Activated CD8-positive, alpha-beta memory T cell treated with anti-CD3 and anti-CD28 coated beads, Interleukin-2, amount 50 U/mL, for 24 hours (primary cell): ENCODE results near the gene L3HYPDH.

ENCODE experiments used
- DNase-seq: peaks from one replicate; pipeline ENCODE4 v3.0.0-alpha.2; 2020; ENCODE audit errors: extremely low read depth

The L3HYPDH gene

DNA sequence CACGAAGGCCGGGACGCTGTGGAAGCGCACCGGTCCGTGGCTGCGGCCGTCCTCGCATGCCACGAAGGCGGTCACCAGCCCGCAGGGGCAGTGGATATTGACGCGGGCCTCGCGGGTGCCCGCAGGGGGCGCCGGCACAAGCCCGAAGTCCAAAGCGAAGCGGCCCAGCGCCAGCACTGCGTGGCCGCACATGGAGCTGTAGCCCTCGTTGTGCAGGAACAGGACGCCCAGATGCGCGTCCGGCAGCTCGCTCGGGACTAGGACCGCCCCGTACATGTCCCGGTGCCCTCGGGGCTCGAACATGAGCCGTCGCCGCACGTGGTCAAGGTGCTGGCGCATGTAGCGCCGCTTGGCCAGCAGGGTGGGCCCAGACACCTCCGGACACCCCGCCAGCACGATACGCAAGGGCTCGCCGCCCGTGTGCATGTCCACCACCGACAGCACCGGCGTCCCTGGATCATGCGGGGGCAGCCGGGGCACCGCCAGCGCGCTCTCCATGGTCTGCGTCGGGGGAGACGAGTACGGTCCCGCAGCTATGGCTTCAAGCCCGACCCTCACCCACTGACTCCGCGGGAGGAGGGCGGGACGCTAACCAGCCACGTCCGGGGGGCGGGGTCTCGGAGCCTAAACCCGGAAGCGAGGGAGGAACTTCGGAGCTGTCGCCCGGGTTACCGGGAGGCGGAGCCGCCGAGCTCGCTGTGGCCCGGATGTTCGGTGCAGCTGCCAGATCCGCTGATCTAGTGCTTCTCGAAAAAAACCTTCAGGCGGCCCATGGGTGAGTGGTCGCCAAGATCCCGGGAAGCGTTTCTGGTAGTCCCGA lies at the start of gene L3HYPDH, which contains the start of gene JKAMP:
Gene L3HYPDH, minus strand, starts transcription at position 590 of the 820 bp plus-strand sequence. Its CDS starts 92 bp downstream, at position 498.
Gene JKAMP, plus strand, starts transcription at position 699 of the 820 bp plus-strand sequence. Its CDS starts 73 bp downstream, at position 772.
- peak; percentile 93 for DNase-seq

DNA sequence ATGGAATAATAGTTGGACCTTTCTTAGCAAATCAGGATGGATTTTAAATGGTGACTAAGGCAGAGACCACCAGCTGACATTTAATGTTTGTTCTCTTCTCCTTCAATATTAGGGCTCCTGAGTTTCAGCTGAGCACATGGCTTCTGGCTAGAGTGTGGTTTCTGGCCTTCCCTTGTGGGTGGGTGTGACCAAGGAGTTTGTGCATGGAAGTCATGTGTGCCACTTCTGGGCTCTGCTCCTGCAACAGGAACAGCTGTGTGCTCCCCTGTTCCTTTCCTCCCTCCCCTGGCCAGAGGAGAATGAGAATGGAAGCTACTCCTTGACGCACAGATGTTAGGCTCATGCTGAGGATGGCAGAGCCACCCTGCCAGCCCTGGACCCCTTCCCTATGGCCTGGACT lies 48.2 kb upstream of the L3HYPDH start:
- no peak for DNase-seq

DNA sequence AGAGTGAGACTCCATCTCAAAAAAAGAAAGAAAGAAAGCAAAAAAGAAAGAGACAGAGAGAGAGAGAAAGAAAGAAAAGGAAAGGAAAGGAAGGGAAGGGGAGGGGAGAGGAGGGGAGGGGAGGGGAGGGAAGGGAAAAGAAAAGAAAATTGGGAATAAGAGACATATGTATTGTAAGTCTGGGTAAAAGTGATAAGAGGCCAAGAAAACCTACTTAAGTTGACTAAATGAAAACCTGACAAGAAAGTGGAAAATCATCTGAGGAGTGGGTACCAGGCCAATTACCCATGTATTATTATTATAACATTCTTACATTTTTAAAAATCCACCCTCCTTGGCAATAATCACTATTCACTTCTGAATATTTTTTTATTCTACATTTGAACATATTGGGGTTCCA lies 46.1 kb upstream of the L3HYPDH start:
- DNase-seq, result no peak

DNA sequence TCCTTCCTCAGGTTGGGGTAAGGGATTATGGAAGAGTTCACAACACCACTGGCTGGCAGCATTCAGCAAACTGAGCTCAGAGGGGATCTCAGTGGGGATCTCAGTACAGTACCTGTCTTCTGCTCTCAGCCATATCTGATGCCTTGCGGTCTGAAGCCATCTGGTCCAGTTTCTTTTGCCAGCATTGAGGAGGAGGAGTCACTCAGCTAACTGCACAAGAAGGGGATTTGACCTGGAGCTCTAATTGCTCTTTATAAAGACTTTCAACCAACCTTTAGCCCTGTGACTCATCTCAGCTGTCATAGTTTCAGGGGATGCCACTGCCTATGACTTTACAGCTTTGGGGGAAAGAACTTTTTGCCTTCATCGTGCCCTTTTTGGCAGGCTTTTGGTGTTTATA lies 45.0 kb upstream of the L3HYPDH start:
- DNase-seq, result no peak

DNA sequence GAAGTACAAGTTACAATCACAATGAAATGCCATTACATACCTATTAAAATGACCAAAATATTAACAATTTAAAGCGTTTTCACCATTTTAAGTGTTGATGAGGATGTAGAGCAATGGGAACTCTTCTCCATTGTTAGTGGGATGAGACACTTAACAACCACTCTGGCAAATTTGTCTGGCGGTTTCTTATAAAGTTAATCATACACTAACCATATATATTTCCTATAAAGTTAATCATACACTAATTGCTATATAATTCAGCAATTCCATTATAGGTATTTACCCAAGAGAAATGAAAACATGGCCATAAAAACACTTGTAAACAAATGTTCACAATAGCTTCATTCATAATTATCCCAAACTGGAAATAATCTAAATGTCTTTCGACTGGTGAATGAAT lies 36.0 kb upstream of the L3HYPDH start:
- DNase-seq, result no peak

GRCh38 chr14:59511916-59512575 lies 27.8 kb upstream of the L3HYPDH start:
- no peak for DNase-seq

GRCh38 chr14:59510966-59511365 lies 26.8 kb upstream of the L3HYPDH start:
- DNase-seq, result no peak

GRCh38 chr14:59510001-59510400 lies 25.8 kb upstream of the L3HYPDH start:
- DNase-seq, result no peak

GRCh38 chr14:59509101-59509500 lies 24.9 kb upstream of the L3HYPDH start:
- DNase-seq, result no peak

DNA sequence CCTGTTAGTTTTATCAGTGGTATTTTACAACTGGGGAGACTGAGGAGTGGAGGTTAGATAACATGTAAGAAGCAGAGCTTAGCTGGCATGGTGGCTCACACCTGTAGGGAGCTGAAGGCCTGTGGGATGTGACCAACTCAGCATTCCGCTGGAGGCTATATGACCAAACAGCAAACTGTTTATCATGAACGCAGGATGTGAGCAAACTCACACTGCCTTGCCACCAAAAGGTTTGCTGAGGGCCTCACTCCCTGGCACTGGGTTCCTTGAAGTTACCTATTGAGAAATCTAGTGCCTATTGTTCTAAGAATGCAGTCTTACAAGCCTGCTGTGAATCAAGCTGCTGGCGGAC lies 23.5 kb upstream of the L3HYPDH start:
- DNase-seq, result no peak

- peak; percentile 6 for DNase-seq
Measured at GRCh38 chr14:59507063-59507751, 23.0 kb upstream of the L3HYPDH start.

GRCh38 chr14:59503256-59503655 lies 19.0 kb upstream of the L3HYPDH start:
- no peak for DNase-seq

DNA sequence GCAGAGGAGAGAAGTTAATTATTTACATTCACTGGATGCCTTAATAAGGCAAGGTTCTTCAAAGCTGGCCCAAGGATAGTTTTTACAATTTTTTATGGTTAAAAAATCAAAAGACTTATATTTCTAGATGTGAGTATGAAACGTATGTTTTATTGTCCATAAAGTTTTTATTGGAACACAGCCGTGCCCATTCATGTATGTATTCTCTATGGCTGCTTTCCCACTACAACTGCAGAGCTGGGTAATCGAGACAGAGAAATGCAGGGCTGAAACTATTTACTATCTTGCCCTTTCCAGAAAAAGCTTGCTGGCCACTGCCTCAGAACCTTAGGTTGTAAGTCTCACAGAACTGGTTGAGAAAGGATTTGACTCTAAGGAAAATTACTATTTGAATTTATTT lies 16.5 kb upstream of the L3HYPDH start:
- no peak for DNase-seq

- no peak for DNase-seq
Measured at GRCh38 chr14:59492384-59492783, 8.2 kb upstream of the L3HYPDH start.

DNA sequence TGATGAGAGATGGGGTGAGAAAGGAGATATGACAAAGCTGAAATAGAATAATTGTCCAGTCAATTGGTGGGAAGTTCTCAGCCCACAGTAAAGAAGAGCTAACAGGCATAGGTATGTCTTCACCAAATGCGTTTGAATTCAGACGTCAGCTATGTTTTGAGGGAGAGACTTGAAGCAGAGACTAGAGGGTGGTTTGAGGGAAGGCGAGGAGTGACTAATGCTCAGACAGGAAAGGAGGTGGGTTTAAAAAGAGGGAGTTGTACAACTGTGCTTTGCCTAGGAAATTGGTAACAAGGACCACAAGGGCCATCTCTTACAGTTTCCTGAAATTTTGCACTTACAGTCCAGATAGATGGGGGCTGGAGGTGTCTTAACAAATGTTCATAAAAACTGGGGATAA lies 6.5 kb upstream of the L3HYPDH start:
- no peak for DNase-seq

DNA sequence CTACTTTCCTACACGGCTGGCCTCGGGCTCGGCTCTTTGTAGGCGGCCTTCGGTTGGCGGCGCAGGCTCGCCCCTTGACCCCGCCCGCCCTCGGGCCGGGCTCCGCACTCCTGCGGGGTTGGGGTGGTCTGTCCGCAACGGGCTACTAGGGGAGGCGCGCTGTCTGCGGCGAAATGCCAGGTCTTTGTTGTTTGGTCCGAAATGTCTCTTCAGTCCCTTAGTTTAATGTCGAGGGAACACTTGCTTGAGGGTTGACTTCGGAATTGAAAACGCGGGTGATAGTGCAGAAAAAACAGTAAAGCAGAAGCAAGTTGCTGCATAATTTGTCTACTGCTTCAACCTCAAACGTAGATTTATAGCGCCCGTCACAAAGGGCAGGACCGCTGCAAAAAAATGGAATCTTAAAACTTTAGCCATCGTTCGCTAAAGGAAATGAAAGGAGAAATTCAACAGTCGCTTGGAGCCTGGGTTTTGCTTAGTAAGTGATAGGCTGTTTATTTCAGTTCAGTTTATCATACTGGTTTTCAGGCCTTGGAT lies 499 bp upstream of the L3HYPDH start:
- no peak for DNase-seq

DNA sequence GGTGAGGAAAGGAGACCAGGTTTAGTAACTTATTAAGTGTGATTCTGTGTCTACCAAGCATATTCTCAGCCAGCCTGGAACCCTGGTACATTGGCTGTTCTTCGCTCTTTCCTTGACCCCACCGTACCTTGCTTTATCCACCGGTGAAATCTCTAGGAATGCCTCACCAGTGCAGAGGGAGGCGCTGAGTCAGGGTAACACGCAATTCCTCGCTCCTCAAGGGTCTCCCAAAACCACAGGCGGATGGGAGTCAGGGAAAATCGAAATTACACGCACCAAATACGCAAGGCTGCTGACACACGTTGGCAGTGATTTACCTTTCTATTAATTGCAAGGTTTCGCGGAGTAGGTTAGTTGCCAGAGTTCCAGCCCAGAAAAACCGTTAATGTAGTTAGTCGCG lies 845 bp downstream of the L3HYPDH start:
- DNase-seq, result no peak

- no peak for DNase-seq
Measured at GRCh38 chr14:59482541-59483331, 1.5 kb downstream of the L3HYPDH start.

- no peak for DNase-seq
Measured at GRCh38 chr14:59481871-59482540, 2.2 kb downstream of the L3HYPDH start.

DNA sequence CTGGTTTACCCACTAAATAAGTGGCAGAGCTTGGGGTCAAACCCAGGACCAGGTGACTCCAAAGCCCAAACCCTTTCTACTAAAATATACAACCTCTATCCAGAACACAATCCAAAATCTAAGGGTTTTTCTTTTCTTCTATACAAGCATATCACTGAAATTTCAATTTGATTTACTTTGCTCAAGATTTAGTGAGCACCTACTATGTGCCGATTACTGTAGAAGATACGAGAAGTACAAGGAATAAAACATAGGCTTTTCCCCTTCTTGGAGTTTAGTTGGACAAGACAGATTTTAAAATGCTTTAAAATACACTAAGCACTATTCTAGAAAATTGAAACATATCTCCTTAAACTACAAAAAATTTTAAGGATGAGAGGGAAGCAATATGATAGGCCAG lies 2.8 kb downstream of the L3HYPDH start:
- DNase-seq, result no peak

DNA sequence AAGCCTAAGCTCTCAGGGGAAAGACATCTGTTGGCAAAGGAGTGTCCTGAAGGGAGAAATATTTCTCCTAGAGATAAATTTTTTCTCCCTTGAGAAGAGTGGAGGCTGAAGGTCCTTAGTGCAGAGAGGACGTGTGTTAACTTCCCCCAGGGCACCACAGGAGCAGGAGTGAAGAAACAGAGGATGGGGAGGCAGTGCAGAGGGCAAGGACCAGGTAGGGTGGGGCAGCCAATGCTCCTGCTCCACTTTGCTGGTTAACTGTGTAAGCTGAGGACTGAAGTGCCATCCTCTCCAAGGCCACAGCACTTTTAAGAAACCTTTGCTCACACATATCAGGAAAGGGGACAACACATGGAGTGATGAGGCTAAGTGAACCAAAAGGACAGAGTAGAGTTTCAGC lies 4.0 kb downstream of the L3HYPDH start:
- DNase-seq, result no peak
